SK-MEL-5 (cell line): ENCODE measurements around the gene NPR3. TPM values are rescaled to one million over a fixed set of nuclear protein-coding genes. Genes with fewer than 3 reads are reported as not detected.

Experiments used
- DNase-seq: peaks from one replicate; pipeline ENCODE4 v3.0.0-alpha.2; 2016; ENCODE audit warnings: low read depth, low spot score
- in situ Hi-C: cut with HindIII; loops from 2 replicates; pipeline ENCODE4 v1.10.0; 2016; ENCODE audit warnings: low sequenced_read_pairs, high pct_unique_total_duplicates, low pct_unique_long_range_greater_than_20kb
- total RNA-seq: library from RNA; depleted of rRNA; stranded (reverse); fragments of >200 nt; shearing (Covaris generic); gene quantifications from 2 replicates; pipeline ENCODE4 v1.2.3, GENCODE V29; 2014

NPR3 gene
- total RNA-seq, 1 experiment from 2014 or later = not detected

DNA sequence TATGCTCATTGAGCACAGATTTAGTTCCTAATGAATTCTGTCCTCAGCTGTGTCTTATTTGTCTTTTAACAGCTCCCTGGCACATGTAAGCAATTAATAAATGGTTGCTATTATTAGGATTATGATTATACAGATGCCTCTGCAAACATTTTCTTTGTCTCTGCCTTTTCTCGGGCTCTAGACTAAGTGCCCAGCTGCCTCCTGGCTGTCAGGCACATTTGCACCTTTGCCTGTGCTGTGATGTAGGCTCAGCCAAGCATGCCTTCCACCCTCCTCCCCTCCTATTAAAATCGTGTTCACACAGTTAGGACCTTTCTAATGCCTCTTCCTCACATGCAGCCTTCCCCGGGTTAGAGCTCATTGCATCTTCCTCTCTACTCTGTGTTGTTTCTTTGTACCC lies 25.7 kb downstream of the NPR3 start:
- in situ Hi-C loops = no loop called here

DNA sequence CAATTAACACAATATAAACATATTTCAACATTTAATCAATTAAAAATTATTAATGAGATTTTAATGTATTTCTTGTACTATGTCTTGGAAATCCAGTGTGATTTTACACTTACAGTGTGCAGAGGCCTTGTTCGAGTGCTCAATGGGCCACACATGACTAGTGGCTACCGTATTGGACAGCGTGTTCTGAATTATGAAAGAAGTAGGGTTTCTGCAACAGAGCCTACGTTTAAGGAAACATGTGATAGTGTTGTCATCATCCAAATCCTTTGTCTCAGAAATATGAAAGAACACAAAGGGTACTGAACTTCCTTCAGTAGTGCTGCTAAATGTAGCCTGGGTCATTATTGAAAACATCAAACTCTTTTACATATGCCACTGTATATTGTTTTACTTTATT lies 29.5 kb downstream of the NPR3 start:
- peak; percentile 31 for DNase-seq
- in situ Hi-C loops = no loop called here

More for the DNA sequence above, 25.7 kb downstream of the NPR3 start:
- DNase-seq = no peak

DNA sequence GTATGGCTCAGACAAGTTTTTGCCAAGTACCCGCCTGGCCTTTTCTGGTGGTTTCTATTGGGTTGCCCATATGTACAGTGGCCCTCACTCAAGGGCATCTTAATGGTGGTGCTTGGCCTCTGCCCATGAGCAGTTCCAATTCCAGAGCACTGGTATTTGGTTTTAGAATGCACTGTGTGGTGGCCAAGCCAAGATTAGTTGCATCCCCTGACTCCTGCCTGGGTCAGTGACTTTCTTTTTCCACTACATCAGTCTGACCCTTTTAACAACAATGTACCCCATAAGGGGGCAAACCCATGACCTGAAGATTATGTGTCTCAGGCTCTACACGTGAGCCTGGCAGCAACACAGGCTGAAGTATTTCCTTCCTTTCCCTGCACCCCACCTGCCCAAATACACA lies 34.2 kb downstream of the NPR3 start:
- no peak for DNase-seq
- in situ Hi-C loops = no loop called here

DNA sequence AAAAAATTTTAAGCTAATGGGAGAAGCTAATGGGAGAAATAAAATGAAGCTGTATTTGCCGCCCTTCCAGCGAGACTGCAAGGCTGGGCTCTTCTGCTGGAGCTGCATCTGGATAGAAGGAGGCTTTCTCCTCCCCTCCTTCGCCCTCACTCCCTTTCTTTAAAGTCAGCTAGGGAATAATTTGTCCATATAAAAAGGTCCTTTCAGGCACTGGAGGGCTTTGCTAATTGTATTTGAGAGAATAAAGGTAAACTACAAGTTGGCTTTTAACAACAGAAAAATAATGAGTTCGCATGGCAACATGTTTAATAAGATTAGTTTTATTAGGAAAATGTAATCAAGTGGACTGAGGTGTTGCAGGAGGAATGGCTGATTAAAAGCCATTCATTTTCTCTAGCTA lies 41.3 kb downstream of the NPR3 start:
- in situ Hi-C loops = no loop called here
- DNase-seq = no peak

DNA sequence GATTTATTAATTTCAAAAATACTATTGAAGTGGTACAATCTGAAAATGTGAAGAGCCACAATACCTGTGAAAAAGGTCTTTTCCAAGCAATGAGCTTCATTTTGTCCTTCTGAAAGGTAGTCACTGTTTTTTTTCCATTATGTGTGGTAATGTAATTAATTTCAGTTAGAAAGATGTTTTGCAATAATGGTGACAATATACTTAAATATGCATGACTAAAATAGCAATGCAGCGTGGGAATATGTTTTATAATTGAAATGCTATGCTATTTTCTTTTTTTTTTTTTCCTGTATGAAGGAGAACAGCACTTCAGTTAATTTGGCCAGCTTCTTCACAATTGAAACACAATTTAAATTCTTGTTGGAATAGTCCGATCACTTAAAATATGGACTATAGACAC lies 41.9 kb downstream of the NPR3 start:
- in situ Hi-C loops = no loop called here
- DNase-seq = no peak

DNA sequence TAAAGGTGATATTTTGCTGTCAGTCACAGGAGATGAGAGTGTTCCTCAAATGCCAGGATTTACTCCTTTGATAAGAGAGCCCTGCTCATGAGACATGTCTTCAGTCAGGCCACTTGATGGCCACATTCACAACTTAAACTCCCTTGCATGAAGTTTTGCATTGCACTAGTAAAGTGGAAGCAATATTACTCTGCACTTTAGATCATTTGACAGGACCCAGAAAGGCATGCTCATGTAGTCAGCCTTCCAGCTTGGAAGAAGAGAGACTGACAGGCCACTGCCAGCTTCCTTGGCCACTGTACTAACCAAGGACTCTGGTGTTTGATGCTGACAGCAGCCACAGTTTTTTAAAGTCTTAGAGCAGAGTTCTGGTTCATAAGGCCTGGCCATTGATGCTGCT lies 42.6 kb downstream of the NPR3 start:
- no peak for DNase-seq
- in situ Hi-C loops = no loop called here

DNA sequence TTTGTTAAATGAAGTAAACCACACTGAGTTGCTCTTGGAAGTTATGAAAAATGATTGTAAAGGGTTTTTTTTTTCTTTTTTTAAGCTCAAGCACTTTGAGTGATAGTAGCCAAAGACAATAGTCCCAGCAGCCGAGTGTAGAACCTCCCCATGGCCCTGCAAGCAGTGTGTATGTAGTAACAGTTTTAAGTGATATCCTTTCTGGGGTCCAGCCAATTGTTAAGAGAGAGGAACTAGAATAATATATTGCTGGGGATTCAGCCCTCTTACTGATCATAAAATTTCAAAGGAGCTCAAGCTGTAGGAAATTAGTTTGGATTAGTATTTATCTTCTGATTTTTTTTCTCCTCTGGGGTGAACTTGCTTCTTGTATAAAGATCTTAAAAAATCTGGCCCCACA lies 43.2 kb downstream of the NPR3 start:
- no peak for DNase-seq
- in situ Hi-C loops = no loop called here

DNA sequence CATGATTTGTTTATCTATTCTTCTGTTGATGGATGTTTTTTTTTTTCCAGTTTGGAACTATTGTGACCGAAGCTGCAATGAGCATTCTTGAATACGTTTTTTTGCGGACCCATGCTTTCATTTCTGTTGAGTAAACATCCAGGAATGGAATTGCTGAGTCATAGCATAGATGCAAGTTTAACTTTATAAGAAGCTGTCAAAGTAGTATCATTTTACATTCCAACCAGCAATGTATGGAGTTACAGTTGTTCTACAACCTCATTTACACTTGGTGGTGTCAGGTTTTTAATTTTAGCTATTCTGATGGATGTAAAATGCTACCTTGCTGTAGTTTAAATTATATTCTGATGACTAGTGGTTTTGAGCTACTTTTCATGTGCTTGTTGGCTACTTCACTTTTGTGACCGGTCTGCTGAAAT lies 49.0 kb downstream of the NPR3 start:
- in situ Hi-C loops = no loop called here
- DNase-seq = no peak

DNA sequence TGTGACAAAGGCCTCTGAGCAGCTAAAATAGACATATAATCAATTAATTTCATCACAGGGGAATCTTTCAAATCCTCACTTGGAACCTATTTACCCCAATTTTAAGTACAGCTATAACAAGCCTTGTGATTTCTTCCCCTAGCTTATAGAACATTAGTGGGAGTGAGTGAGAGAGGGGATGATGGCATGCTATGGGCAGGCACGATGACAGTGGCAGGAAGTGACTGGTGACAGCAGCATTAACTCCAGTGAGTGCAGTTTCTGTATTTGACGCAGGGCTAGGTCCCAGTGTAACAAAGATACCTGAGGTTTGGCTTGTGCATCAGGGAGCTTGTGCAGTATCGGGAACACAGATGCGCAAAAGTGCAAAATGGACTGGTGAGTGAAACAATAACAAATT lies 54.1 kb downstream of the NPR3 start:
- in situ Hi-C loops = no loop called here
- no peak for DNase-seq

DNA sequence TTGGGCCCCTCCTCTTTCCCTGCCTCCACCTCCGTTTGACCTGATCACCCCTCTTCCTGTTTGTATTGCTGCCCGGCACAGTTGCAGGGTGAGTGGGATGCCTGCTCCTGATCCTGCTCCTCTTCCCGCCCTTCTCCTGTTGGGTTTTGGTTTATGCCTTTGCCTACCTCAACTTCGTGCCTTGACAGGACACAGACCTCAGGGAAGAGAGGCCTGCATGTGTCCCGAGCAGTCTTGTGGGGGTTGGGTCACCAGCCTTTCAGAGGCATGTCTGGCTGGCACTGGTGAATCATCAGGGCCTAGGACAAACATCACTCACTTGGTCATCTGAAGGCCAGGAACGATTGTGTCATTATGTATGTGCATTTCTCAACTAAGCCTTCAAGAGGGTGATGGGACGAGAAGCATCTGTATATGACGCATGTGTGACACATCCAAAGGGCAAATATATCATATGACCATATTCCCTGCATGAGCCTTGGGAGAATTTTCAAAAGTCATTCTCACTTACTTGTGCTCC lies 56.9 kb downstream of the NPR3 start:
- no peak for DNase-seq
- in situ Hi-C loops = no loop called here

DNA sequence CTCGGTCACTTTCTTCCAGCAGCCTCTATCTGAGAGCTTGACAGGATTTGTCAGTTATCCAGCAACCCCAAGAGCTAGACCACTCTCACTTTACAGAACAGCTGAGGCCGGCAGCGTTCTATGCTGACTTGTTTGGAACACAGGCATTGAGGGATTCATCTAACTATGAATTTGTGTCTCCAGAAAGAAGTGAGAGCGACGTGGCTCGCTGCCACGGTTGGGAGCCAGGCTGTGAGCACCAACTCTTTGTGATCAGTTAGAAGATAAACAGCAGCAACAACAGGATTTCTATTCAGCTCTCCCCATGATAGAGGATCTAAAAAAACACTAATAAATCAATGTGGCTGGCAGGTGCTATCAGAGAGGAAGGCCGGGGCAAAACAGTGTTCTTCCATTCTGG lies 58.6 kb downstream of the NPR3 start:
- in situ Hi-C loops = no loop called here
- no peak for DNase-seq

DNA sequence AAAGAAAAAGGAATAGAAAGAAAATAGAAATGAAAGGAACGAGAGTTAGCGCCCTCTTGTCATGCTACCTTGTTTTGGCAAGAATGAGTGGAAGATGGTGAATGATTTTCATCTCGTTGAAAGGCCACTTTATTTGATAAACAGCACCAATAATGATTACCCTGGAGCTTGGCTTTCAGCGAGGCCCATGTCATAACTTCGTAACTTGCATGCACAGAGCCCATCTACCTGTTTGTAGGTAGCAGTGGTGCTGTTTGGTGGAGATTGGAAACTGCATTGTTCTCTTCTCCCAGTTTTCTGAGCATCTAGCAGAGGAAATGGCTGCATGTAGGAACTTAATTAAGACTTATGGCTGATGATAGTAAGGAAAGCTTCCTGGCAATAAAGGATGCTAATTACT lies 59.3 kb downstream of the NPR3 start:
- in situ Hi-C loops = no loop called here
- no peak for DNase-seq

DNA sequence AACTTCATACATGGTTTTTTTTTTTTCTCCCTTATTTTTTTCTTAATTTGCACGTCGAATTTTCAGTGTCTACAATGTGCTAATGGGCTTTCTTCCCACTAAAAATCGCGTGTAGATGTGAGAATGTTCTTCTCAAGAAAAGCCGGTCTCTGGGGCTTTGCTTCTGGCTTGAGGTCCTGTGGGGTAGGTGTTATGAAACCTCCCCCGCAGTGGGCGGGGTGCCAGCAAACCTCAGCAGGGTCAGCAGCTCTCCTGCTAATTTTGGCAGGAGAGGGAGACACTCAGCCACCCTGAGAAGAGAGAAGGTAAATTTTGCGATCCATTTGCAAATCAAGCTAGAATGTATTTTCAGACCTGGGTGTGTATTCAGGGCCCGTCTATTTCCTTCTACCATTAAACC lies 59.9 kb downstream of the NPR3 start:
- DNase-seq = no peak
- in situ Hi-C loops = no loop called here

DNA sequence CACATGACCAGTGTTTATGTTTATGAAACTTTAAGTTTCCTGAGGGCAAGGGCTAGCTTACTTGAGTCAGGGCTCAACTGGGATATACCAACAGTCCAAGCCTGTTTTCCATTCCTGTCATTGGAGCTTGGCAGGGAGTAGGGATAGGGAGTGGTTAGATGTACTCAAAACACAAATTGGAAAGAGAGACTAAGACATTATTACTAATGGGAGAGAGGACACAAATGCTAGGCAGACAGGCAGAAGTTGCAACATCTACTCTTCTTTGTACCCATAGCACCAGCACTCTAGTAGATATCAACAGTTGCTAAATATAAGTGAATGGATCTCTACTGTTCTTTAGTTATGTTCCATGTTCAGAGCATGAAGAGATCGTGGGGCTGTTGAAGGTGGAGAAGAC lies 62.8 kb downstream of the NPR3 start:
- in situ Hi-C loops = no loop called here
- DNase-seq = no peak

DNA sequence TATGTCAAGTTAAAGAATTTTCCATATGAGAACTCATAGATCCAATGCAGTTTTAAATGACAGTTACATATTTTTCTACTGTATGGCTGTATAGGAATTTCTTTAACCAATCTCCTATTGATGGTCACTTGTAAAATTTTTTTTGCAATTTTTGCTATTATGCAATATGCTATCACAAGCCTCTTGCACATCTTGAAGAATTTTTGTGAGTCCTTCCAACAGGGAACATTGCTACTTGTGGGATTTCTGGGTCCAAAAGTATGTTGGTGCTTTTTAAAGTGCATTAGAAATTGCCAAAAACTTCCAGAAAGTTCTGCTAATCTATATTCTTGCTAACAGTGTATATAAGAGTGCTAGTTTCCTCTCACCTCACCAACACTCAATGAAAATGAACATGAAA lies 65.1 kb downstream of the NPR3 start:
- in situ Hi-C loops = no loop called here
- no peak for DNase-seq

DNA sequence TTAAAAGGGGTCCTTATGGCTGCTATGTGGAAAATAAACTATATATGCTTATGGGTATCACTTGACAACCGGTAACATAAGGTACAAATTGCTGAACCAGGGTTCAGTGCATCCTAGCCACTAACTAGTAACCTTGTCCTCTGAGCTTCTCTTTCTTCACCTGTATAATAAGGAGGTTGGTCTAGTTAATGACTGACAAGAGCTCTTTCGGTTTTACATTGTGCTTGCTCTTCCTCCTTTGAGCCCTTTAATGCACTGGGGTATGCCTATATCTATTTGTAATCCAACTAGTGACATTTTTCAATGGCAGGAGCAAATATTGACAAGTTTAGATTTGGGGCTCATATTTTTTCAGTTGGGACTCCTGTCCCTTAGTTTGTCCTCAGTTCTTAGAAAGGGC lies 66.1 kb downstream of the NPR3 start:
- no peak for DNase-seq
- in situ Hi-C loops = no loop called here

DNA sequence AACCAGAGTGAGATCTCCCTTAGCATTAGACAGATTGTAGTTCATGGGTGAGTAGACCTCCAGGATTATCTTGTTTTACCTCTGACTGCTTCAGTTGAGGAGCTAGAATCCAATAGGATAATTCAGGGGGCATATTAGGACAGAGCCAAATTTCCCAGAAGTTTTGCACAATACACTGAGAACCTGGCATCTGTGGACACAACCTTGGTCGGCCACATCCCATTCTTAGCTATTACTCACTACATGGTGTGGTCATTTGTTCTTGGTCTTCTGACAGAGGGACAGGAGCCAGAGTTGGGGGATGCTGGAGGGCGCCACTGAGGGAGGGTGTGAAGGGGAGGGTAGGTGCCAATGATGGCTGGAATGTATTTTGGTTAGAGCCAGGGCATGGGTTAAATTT lies 66.6 kb downstream of the NPR3 start:
- in situ Hi-C loops = no loop called here
- DNase-seq = no peak

DNA sequence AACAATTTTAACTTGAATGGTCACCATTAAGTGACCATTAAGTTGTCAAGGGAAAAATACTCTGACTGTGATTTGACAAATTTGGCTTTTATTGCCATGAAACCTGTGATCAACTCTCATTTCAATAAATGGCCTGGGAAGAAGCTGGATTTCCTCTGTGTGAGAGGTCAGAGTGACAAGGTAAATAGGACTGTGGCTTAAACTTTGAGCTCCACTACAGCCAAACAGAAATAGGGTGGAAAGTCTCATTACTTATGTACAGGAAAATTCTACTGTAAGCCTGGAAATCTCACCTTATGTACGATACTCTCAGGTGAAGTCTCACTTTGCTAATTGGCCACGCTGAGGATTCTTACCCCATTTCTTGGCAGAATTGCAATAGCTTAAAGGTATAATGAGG lies 67.3 kb downstream of the NPR3 start:
- no peak for DNase-seq
- in situ Hi-C loops = no loop called here

DNA sequence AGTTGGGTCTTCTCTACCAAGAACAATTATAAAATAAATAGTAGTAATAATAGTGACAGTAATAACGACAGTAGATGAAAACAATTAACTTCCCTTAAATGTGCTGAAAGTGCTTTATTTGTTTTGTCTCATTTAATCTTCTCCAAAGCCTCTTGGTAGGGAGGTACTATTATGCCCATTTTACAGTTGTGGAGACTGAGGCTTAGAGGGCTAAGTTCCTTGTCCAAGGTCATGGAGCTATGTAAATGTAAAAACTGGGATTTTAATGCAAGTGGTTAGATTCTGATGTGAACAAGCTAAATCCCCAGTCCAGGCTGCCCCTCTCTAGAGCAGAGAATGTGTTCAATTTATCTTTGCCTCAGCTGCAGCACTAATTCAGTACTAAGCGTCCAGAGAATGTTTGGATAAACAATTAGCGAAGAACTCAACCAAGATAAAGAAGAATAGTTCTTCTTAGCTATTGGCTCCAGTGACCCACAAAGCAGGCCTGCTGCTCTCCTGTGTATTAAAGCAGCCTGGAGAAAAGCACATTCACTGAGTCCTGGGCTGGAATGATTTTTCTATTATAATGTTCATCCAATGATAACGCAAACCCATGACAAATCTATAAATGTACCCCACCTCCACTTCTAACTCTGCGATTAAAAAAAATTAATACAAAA lies 68.8 kb downstream of the NPR3 start:
- no peak for DNase-seq
- in situ Hi-C loops = no loop called here

DNA sequence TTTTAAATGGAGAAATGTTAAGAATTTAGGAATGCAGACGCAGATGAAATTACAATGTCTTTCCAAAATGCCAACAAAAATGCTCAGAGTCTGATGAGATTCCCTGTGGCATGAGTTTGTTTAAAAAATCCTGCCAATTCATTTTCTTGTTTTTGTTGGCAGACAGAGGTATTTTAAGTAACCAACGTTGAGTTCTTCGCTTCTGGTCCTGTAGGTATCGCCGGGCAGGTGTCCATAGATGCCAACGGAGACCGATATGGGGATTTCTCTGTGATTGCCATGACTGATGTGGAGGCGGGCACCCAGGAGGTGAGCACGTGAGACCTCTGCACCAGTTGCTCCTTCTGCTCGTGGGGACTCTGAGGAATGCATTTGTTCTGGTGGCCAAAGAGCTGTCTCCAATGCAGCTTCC lies 69.4 kb downstream of the NPR3 start:
- in situ Hi-C loops = no loop called here

More for the DNA sequence above, 69.4 kb downstream of the NPR3 start:
- DNase-seq = no peak
